GM10847 (cell line): ENCODE results near the gene POLDIP3.

ENCODE experiments used
- POLR2A ChIP-seq: IDR thresholded peaks from 2 replicates; pipeline ENCODE4 v1.6.1; 2011; ENCODE audit not compliant: insufficient read length; ENCODE audit errors: extremely low read depth

Gene POLDIP3

GRCh38 chr22:42549331-42550060, 65.2 kb downstream of the POLDIP3 start:
- TF ChIP-seq POLR2A = no peak

GRCh38 chr22:42548597-42549330, 65.9 kb downstream of the POLDIP3 start:
- TF ChIP-seq POLR2A = no peak

DNA sequence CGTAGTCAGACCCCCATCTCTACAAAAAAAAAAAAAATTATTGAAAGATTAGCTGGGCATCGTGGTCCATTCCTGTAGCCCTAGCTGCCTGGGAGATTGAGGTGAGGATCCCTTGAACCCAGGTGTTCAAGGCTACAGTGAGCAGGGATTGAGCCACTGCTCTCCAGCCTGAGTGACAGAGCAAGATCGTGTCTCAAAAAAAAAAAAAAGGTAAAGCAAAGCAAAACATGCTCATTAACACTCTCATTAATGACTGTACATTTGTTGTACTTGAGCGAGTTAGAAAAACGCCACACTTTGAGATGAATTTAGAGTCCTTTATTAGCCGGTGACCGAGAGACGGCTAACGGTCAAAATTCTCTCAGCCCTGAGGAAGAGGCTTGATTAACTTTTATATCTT, 67.1 kb downstream of the POLDIP3 start:
- no peak for TF ChIP-seq POLR2A

- no peak for TF ChIP-seq POLR2A
These were observed 70.0 kb downstream of the POLDIP3 start for GRCh38 chr22:42544686-42545085.

- TF ChIP-seq POLR2A = no peak
These were observed 78.5 kb downstream of the POLDIP3 start for GRCh38 chr22:42536166-42536565.
